Activated naive CD4-positive, alpha-beta T cell treated with anti-CD3 and anti-CD28 coated beads, Interleukin-2, amount 10 ng/mL, durations not matched to agents 7 days and 5 days (primary cell): Measurements from ENCODE around the gene TEC.

Source experiments
- CTCF ChIA-PET: fragments of 350-600 bp; sonication (Branson Sonifier 250); formaldehyde crosslinking; loops from one replicate; lab custom pipeline; 2021; ENCODE audit warnings: antibody characterized with exemption; lab: Charles Lee
- DNase-seq: peaks from one replicate; pipeline ENCODE4 v3.0.0-alpha.2; 2020
- H3K27ac Mint-ChIP-seq: one replicate; pipeline ENCODE4 v1.8.0; 2021; ENCODE audit warnings: mild to moderate bottlenecking, moderate library complexity, mixed read lengths
- H3K27me3 Mint-ChIP-seq: one replicate; pipeline ENCODE4 v1.8.0; 2021; ENCODE audit warnings: mild to moderate bottlenecking, mixed read lengths
- H3K36me3 Mint-ChIP-seq: one replicate; pipeline ENCODE4 v1.8.0; 2021; ENCODE audit warnings: mixed read lengths
- H3K4me1 Mint-ChIP-seq: one replicate; pipeline ENCODE4 v1.8.0; 2021; ENCODE audit warnings: mixed read lengths
- H3K4me3 Mint-ChIP-seq: one replicate; pipeline ENCODE4 v1.8.0; 2021; ENCODE audit warnings: mild to moderate bottlenecking, moderate library complexity, mixed read lengths
- H3K9me3 Mint-ChIP-seq: one replicate; pipeline ENCODE4 v1.8.0; 2021; ENCODE audit warnings: mixed read lengths

The TEC gene

DNA sequence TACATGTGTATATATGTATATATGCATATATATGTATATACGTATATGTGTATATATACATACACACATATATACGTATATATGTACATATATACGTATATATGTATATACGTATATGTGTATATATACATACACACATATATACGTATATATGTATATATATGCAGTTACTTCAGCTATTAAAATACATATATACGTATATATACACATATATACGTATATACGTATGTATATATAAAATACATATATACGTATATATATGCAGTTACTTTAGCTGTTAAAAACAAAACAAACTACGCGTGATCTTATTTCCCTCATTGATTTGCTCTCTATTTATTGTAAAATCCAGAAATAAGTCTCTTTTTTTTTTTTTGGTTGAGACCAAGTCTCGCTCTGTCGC, 149.5 kb downstream of the TEC start:
- no peak overlapping the region for H3K4me3 Mint-ChIP-seq
- CTCF ChIA-PET, result no interaction called here
- H3K4me1 Mint-ChIP-seq, result peaks cover 55% of the 10 kb centered on the region
- no peaks in the 10 kb centered on the region for H3K27me3 Mint-ChIP-seq
- DNase-seq, result no peak
- H3K27ac Mint-ChIP-seq, result no peak overlapping the region
- no peaks in the 10 kb centered on the region for H3K9me3 Mint-ChIP-seq
- peaks cover 53% of the 10 kb centered on the region for H3K36me3 Mint-ChIP-seq

DNA sequence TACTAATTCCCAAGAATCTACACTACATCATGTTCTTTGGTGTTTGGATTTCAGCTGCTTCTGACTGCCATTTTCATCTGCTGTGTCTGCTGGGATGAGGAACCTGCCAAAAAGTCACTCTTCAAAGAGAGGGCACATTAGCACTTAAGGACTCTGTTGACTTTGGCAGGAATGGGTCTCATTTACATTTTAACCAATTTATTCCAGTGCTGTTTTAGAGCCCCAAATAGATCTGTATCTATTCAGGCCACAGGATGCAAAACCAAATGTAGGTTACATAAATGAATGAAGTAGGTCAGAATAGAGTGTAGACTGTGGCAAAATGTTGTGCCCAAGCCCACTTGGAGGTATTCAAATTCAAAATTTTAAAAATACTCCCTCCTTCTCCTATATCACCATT, 150.0 kb downstream of the TEC start:
- H3K36me3 Mint-ChIP-seq, result peaks cover 50% of the 10 kb centered on the region
- H3K9me3 Mint-ChIP-seq, result no peaks in the 10 kb centered on the region
- H3K4me3 Mint-ChIP-seq, result no peak overlapping the region
- H3K27me3 Mint-ChIP-seq, result no peaks in the 10 kb centered on the region
- no peak for DNase-seq
- H3K27ac Mint-ChIP-seq, result no peak overlapping the region
- CTCF ChIA-PET, result no interaction called here
- H3K4me1 Mint-ChIP-seq, result peaks cover 52% of the 10 kb centered on the region

DNA sequence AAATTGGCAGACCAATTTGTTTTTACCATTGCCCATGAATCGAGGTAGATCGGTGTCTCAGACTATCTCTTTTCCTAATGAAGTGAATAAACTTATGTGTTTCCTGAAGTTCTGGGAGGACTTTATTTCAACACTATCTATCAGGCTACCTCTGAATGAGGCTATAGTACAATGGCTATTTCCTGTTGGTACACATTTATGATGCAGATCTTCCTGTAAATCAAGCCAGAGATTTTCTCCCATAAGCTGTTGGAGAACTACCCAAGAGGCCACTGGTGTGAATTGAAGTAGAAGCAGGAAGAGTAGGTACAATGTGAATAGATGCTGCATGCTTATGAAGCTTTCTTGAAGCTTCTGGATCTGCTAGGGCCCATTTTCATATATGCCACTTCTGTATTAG, 151.6 kb downstream of the TEC start:
- Mint-ChIP-seq H3K4me3 (no peak overlapping the region), H3K4me1 (peaks cover 51% of the 10 kb centered on the region), H3K36me3 (peaks cover 52% of the 10 kb centered on the region)

DNA sequence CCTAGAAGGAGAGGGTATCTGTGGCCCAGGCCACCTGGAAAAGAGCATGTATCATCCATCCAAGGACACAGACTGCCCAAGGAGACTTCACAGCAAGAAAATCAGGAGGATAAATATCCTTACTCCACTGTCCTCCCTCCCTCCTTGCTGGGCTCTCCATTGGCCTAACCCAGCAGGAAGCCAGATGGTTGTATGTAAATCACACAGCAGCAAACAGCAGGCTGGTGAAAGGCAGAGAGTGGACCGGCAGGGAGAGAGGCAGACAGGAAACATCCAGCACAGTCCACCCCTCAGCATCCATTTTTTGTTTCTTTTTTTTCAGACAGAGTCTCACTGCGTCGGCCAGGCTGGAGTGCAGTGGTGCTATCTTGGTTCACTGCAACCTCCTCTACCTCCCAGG, 153.1 kb downstream of the TEC start:
- H3K36me3 Mint-ChIP-seq, result peaks cover 64% of the 10 kb centered on the region
- H3K27ac Mint-ChIP-seq, result no peak overlapping the region
- no peaks in the 10 kb centered on the region for H3K9me3 Mint-ChIP-seq
- H3K4me1 Mint-ChIP-seq, result peaks cover 60% of the 10 kb centered on the region
- CTCF ChIA-PET, result no interaction called here
- H3K4me3 Mint-ChIP-seq, result no peak overlapping the region
- DNase-seq, result no peak
- no peaks in the 10 kb centered on the region for H3K27me3 Mint-ChIP-seq

More for the DNA sequence above, 151.6 kb downstream of the TEC start:
- DNase-seq, result no peak
- no peaks in the 10 kb centered on the region for H3K9me3 Mint-ChIP-seq
- H3K27ac Mint-ChIP-seq, result no peak overlapping the region
- CTCF ChIA-PET, result interaction anchor here (0.6 to 1.4 kb wide), 4 partner anchors 9 to 49 kb away, joined by 3 to 5 read pairs (median 4); no protein-coding TSS in a partner anchor
- H3K27me3 Mint-ChIP-seq, result no peaks in the 10 kb centered on the region

DNA sequence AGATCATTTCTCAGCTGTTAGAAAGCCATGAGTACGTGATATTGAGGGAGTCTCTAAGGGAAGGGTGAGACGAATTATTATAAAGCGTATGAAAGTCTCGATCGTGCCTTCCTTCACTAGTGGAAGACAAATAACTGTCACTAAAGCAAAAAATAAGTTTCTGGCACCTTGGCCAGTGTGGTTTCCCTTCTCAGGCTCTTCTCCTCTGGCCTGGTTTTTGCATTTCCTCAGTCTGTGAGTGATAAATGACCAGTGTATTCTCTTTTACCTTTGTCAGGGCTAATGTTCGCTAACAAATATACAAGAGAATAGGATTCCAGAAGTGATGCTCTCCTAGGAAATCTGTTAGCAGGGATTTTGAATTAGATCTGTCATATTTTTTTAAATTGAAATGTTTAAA, 155.2 kb downstream of the TEC start:
- no peak for DNase-seq
- CTCF ChIA-PET, result interaction anchor here (1.2 kb wide), 1 partner anchor 110 kb away, joined by 4 read pairs; no protein-coding TSS in a partner anchor
- H3K36me3 Mint-ChIP-seq, result peaks cover 74% of the 10 kb centered on the region
- H3K9me3 Mint-ChIP-seq, result no peaks in the 10 kb centered on the region
- no peak overlapping the region for H3K4me3 Mint-ChIP-seq
- peaks cover 56% of the 10 kb centered on the region for H3K4me1 Mint-ChIP-seq
- no peaks in the 10 kb centered on the region for H3K27me3 Mint-ChIP-seq
- H3K27ac Mint-ChIP-seq, result no peak overlapping the region

DNA sequence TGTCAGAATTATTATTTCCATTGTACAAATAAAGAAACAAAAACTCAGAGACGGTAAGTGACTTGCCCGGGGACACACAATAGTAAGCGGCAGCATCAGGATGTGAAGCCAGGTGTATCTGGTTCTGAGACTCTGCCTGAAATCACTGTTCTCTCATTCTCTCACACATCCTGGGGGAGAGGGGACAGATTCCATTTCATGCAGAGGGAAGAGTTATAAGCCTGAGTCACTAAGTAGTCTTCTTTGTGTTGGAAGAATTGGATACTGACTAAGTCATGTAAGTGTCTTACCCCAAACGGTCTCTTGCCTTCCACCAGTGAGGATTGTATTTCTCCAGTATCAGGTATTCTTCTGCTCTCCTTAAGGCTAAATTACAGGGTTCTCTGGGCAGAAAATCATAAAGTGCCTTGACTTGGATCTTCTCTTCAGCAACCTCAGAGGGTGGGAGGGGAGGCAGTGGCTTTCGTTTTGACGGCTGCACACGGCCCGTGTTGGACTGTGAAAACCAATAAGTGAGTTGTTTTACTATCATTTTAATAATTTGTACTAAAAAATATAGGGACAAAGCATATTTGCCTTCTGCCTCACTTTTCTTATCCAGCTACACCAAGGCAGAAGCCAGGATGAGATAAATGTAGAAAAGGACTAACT, 157.5 kb downstream of the TEC start:
- DNase-seq, result no peak
- H3K4me1 Mint-ChIP-seq, result peaks cover 38% of the 10 kb centered on the region
- H3K36me3 Mint-ChIP-seq, result peaks cover 63% of the 10 kb centered on the region
- H3K27ac Mint-ChIP-seq, result no peak overlapping the region
- CTCF ChIA-PET, result no interaction called here
- H3K9me3 Mint-ChIP-seq, result no peaks in the 10 kb centered on the region
- no peaks in the 10 kb centered on the region for H3K27me3 Mint-ChIP-seq
- no peak overlapping the region for H3K4me3 Mint-ChIP-seq

DNA sequence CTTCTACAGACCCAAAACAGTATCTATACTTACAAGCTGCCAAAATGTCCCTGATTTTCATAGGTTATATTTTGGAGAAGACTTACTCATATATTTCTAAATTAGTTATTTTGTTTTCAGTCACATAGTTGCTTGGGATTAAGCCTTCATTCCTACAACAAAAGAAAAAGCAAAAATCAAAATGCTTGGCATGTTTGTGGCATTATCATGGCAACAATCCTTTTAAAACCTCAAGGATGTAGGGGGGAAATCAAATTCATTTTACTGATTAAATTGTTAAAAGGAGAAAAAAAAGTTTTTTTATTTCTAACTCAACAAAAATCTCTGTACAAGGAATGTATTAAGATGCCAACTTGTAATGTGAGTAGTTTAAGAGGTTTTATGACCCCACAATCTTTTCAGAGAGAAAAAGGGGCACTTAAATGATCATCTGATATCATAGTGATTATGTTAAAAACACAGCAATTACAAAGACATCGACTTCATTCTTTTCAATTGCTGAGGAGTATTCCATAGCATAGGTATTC, 159.1 kb downstream of the TEC start:
- Mint-ChIP-seq H3K36me3 (peaks cover 59% of the 10 kb centered on the region), H3K4me3 (no peak overlapping the region), H3K4me1 (peaks cover 35% of the 10 kb centered on the region), H3K27me3 (no peaks in the 10 kb centered on the region), H3K9me3 (no peaks in the 10 kb centered on the region), H3K27ac (no peak overlapping the region)
- CTCF ChIA-PET, result interaction anchor here (1.5 to 2.6 kb wide), 6 partner anchors 24 to 108 kb away, joined by 5 to 17 read pairs (median 10); no protein-coding TSS in a partner anchor
- no peak for DNase-seq

DNA sequence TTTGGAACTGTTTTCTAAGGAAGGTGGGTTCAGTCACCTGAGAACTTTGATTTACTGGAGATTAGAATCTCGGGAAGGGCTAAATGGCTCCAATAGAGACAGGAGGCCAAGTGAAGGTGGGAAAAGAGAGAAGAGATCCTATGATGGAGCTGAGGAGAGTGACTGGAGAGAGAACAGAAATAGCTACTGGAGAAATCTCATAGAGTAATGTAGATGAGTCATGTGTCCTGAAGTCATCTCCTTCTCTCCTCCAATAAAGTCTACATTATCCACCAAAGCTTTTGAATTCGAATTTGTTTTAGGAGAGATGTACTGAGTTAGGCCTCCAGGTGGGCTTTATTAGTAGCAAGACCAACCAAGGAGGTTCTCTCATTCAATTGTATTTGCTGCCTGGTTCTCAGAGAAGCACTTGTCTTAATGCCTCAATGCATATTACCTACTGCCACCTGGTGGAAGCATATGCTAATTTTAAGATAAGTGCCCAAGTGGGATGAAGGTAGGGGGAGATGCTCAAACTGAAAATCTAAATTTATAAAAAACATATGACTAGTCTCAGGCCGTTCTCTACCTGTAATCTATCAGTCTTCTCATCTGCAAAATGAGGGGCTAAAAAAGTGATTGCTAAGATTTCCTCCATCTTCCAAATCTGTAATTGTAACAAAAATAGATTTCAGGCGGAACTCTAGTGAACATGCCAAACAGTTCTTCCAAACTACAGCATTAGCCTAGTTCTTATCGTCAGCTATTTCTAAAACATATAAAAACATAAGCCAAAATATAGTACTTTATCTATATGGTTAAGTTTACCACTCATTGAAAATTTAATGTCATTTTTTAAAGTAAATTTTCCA, 160.0 kb downstream of the TEC start:
- Mint-ChIP-seq H3K9me3 (no peaks in the 10 kb centered on the region), H3K36me3 (peaks cover 58% of the 10 kb centered on the region), H3K4me3 (no peak overlapping the region), H3K27ac (no peak overlapping the region), H3K4me1 (peaks cover 33% of the 10 kb centered on the region), H3K27me3 (no peaks in the 10 kb centered on the region)
- CTCF ChIA-PET, result interaction anchor here (0.6 to 2.6 kb wide), 21 partner anchors 9 to 184 kb away, joined by 3 to 17 read pairs (median 5); partner anchors contain the start of genes CNGA1 and NIPAL1
- no peak for DNase-seq

DNA sequence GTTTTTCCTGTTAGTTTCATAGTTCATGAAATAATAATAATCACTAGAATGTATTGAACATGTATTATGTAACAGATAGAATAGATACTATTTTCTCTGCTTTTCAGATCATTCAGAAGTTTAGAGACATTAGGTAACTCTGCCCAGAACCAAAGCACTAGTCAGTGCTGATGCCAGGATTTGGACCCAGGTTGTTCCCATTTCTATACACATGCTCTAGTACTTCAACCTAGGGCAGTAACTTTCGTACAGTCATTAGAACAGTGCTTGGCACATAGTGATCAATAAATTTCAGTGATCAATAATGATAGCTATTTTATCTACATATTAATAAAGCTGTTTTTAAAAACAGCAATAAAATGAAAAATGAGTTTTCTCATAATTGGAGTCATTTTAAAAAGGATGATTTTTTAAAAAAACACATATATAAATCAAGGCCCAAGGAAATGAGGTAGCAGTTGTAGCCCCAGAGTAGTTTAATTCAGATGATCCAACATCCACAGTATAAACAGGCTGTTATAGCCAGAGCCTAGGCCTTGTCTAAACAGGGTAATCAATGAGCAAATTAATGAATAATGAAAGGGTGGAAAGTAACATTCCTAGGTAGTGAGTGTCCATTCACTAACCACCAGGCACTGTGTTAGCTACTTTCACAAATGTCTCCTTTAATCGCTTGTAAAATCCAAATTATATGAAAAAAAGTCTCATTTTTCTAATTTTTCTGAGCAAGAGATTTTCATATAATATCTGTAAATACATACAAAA, 161.1 kb downstream of the TEC start:
- Mint-ChIP-seq H3K36me3 (peaks cover 53% of the 10 kb centered on the region), H3K4me1 (peaks cover 25% of the 10 kb centered on the region), H3K27ac (no peak overlapping the region), H3K9me3 (no peaks in the 10 kb centered on the region), H3K4me3 (no peak overlapping the region), H3K27me3 (no peaks in the 10 kb centered on the region)
- CTCF ChIA-PET, result interaction anchor here (0.6 to 2.6 kb wide), 16 partner anchors 10 to 257 kb away, joined by 3 to 17 read pairs (median 4); partner anchors contain the start of genes CNGA1 and NIPAL1
- no peak for DNase-seq

DNA sequence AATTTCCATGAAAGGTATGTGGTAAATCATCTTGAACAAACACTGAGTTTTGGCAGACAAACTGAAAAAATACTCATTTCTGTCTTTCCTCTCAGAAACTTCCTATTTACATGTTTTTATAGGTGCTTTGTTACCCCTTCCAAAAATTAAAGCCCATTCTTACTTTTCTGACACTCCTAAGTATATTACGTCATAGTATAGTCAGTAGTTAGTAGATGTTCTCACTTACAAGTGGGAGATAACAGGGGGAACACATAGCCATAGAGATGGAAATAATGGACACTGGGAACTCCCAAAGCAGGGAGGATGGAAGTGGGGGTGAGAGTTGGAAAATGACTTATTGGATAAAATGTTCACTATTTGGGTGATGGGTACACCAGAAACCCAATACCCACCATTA, 164.4 kb downstream of the TEC start:
- Mint-ChIP-seq H3K36me3 (peaks cover 45% of the 10 kb centered on the region), H3K27ac (no peak overlapping the region), H3K9me3 (no peaks in the 10 kb centered on the region), H3K27me3 (no peaks in the 10 kb centered on the region), H3K4me1 (peaks cover 20% of the 10 kb centered on the region), H3K4me3 (no peak overlapping the region)
- no peak for DNase-seq
- CTCF ChIA-PET, result interaction anchor here (1.2 kb wide), 1 partner anchor 23 kb away, joined by 4 read pairs; no protein-coding TSS in a partner anchor

DNA sequence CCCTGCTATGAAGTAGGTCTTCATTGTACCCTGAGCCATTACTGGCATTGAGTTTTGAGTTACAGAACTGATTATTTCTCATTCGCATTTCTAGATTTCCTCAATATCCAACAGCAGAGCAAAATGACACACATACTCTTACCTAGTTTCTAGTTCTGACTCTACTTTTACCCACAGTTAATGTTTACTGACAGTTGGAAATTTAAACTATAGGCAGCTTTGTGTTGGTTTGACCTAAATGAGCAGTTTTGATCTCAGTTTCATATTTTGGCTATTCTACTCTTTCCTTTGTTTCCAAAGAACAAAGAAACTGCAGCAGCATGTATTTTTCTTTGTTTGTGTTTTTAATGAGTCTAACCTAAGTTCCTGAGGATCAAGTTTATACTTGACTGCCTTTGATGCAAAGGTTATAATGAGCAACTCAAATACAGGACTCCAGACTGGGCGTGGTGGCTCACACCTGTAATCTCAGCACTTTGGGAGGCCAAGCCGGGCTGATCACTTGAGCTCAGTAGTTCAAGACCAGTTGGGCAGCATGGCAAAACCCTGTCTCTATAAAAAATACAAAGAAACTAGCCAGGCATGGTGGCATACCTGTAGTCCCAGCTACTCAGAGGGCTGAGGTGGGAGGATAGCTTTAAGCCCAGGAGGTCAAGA, 166.0 kb downstream of the TEC start:
- Mint-ChIP-seq H3K4me3 (no peak overlapping the region), H3K27me3 (no peaks in the 10 kb centered on the region), H3K36me3 (peaks cover 43% of the 10 kb centered on the region), H3K27ac (no peak overlapping the region), H3K9me3 (no peaks in the 10 kb centered on the region), H3K4me1 (peaks cover 27% of the 10 kb centered on the region)
- DNase-seq, result no peak
- CTCF ChIA-PET, result no interaction called here

DNA sequence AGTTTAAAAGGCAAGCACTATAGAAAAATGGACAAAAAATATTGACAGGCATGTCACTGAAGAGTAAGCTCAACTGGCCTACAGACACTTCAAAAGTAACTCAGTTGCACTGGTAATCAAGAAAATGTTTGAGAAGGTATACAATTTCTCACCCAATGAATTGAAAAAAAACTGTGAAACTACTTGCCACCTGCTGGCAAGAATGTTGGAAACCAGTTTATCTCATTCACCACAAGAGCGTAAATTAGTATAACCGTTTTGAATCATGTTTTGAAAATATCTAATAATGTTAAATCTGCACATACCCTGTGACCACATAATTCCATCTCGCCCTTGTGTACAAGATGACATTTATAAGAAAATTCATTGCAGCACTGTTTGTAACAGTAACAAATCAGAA, 167.3 kb downstream of the TEC start:
- Mint-ChIP-seq H3K4me3 (no peak overlapping the region), H3K9me3 (no peaks in the 10 kb centered on the region), H3K36me3 (peaks cover 46% of the 10 kb centered on the region), H3K27ac (no peak overlapping the region), H3K4me1 (peaks cover 26% of the 10 kb centered on the region), H3K27me3 (no peaks in the 10 kb centered on the region)
- DNase-seq, result no peak
- CTCF ChIA-PET, result interaction anchor here (0.6 kb wide), 1 partner anchor 176 kb away, joined by 3 read pairs; no protein-coding TSS in a partner anchor

DNA sequence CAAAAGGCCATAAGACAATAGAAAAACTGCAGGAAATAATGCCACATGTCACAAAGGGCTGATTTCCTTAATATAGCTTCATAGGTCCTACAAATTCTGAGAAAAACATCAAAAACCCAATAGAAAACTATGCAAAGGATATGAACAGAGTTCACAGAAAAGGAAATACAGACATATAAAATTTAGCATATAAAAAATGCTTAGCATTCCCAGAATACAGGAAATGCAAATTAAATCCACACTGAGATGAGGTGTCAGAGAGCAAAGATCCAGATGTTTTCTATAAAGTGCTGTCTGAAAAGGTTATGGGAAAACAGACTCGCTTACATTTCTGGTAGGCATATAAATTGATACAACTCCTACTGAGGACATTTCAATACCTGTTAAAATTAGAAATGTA, 169.4 kb downstream of the TEC start:
- no peaks in the 10 kb centered on the region for H3K9me3 Mint-ChIP-seq
- DNase-seq, result no peak
- H3K36me3 Mint-ChIP-seq, result peaks cover 49% of the 10 kb centered on the region
- H3K27ac Mint-ChIP-seq, result no peak overlapping the region
- peaks cover 18% of the 10 kb centered on the region for H3K4me1 Mint-ChIP-seq
- H3K27me3 Mint-ChIP-seq, result no peaks in the 10 kb centered on the region
- CTCF ChIA-PET, result no interaction called here
- no peak overlapping the region for H3K4me3 Mint-ChIP-seq
